WTC11 (cell line): ENCODE results near the gene ADAMTS9. TPM values are rescaled to one million over a fixed set of nuclear protein-coding genes. Genes with fewer than 3 reads are reported as not detected.
A peak's percentile ranks its signal among the peaks of the same experiment; 100 is the strongest.

Experiments
- ATAC-seq: fragments of 200-7000 bp; cut with Tn5 transposase; 2 replicates; pipeline ENCODE4 v1.10.0; 2021; ENCODE audit warnings: mild to moderate bottlenecking, moderate library complexity
- CTCF ChIA-PET: fragments of 300-600 bp; sonication (Branson Sonifier 250); formaldehyde crosslinking; loops from one replicate; lab custom pipeline; 2021; ENCODE audit warnings: antibody characterized with exemption; lab: Charles Lee
- POLR2A ChIA-PET: fragments of 350-600 bp; sonication (Branson Sonifier 250); formaldehyde crosslinking; loops from one replicate; lab custom pipeline; 2021; ENCODE audit warnings: antibody characterized with exemption; lab: Charles Lee
- DNase-seq: peaks from one replicate; pipeline ENCODE4 v3.0.0; 2021; ENCODE audit warnings: low spot score
- H3K27ac Mint-ChIP-seq: 2 replicates; pipeline ENCODE4 v1.8.0; 2021; ENCODE audit warnings: mixed read lengths
- H3K27me3 Mint-ChIP-seq: 2 replicates; pipeline ENCODE4 v1.8.0; 2021; ENCODE audit warnings: low read depth, mild to moderate bottlenecking, moderate library complexity, mixed read lengths
- H3K36me3 Mint-ChIP-seq: 2 replicates; pipeline ENCODE4 v1.8.0; 2021; ENCODE audit warnings: mixed read lengths
- H3K4me1 Mint-ChIP-seq: 2 replicates; pipeline ENCODE4 v1.8.0; 2022; ENCODE audit warnings: mixed read lengths
- H3K4me3 Mint-ChIP-seq: 2 replicates; pipeline ENCODE4 v1.8.0; 2021; ENCODE audit warnings: mild to moderate bottlenecking, moderate library complexity, mixed read lengths
- H3K9me3 Mint-ChIP-seq: 2 replicates; pipeline ENCODE4 v1.8.0; 2021; ENCODE audit warnings: mixed read lengths
- CREM ChIP-seq: sonication (generic); formaldehyde crosslinking; IDR thresholded peaks from 2 replicates; pipeline ENCODE4 v1.8.1; 2022; ENCODE audit warnings: mild to moderate bottlenecking, missing genetic modification reagents, moderate library complexity
- ETV6 ChIP-seq: sonication (generic); formaldehyde crosslinking; IDR thresholded peaks from 2 replicates; pipeline ENCODE4 v1.8.1; 2022; ENCODE audit warnings: mild to moderate bottlenecking, missing genetic modification reagents
- IRF2 ChIP-seq: sonication (generic); formaldehyde crosslinking; IDR thresholded peaks from 2 replicates; pipeline ENCODE4 v1.8.0; 2022; ENCODE audit warnings: low read depth, missing genetic modification reagents, borderline replicate concordance
- NFE2L1 ChIP-seq: sonication (generic); formaldehyde crosslinking; IDR thresholded peaks from 2 replicates; pipeline ENCODE4 v1.8.1; 2023; ENCODE audit warnings: missing genetic modification reagents
- NFYB ChIP-seq: sonication (generic); formaldehyde crosslinking; conservative IDR thresholded peaks from 2 replicates; pipeline ENCODE4 v1.8.0; 2022; ENCODE audit warnings: low read depth, missing genetic modification reagents
- NR2C2 ChIP-seq: sonication (generic); formaldehyde crosslinking; IDR thresholded peaks from 2 replicates; pipeline ENCODE4 v1.8.0; 2022; ENCODE audit warnings: mild to moderate bottlenecking, missing genetic modification reagents
- PRDM15 ChIP-seq: sonication (generic); formaldehyde crosslinking; IDR thresholded peaks from 2 replicates; pipeline ENCODE4 v1.8.0; 2022; ENCODE audit warnings: missing genetic modification reagents
- RORB ChIP-seq: fragments of 250-450 bp; sonication (Bioruptor Pico); IDR thresholded peaks from 2 replicates; pipeline ENCODE4 v1.9.0; 2021; ENCODE audit warnings: mild to moderate bottlenecking
- SOX15 ChIP-seq: fragments of 250-450 bp; sonication (Bioruptor Pico); IDR thresholded peaks from 2 replicates; pipeline ENCODE4 v1.9.0; 2021; ENCODE audit warnings: mild to moderate bottlenecking
- TCF7 ChIP-seq: sonication (generic); formaldehyde crosslinking; IDR thresholded peaks from 2 replicates; pipeline ENCODE4 v1.8.0; 2022; ENCODE audit warnings: mild to moderate bottlenecking, low read depth, missing genetic modification reagents, moderate library complexity
- TEAD1 ChIP-seq: sonication (generic); formaldehyde crosslinking; IDR thresholded peaks from 2 replicates; pipeline ENCODE4 v1.8.0; 2022; ENCODE audit warnings: mild to moderate bottlenecking, missing genetic modification reagents
- ZNF232 ChIP-seq: sonication (generic); formaldehyde crosslinking; IDR thresholded peaks from 2 replicates; pipeline ENCODE4 v1.8.0; 2022; ENCODE audit warnings: mild to moderate bottlenecking, missing genetic modification reagents
- ZNF263 ChIP-seq: sonication (generic); formaldehyde crosslinking; IDR thresholded peaks from 2 replicates; pipeline ENCODE4 v1.8.1; 2022; ENCODE audit warnings: low read depth, mild to moderate bottlenecking, moderate library complexity, missing genetic modification reagents
- ZNF281 ChIP-seq: sonication (generic); formaldehyde crosslinking; IDR thresholded peaks from 2 replicates; pipeline ENCODE4 v1.8.0; 2023; ENCODE audit warnings: mild to moderate bottlenecking, missing genetic modification reagents
- total RNA-seq: library from RNA; stranded (reverse); gene quantifications from 3 replicates; pipeline ENCODE4 v1.2.3, GENCODE V29; 2021
- TF ChIP-seq, protein P1 (sequence below): sonication (generic); formaldehyde crosslinking; IDR thresholded peaks from 2 replicates; pipeline ENCODE4 v1.8.0; 2022; ENCODE audit warnings: mild to moderate bottlenecking, missing genetic modification reagents

Gene ADAMTS9
- total RNA-seq, 1 experiment from 2014 or later: 3.1 TPM

GRCh38 chr3:64539451-64540196 is 148.2 kb downstream of the ADAMTS9 start:
- H3K27ac Mint-ChIP-seq: no peak overlapping the region
- TF ChIP-seq ZNF281 (CRISPR knock-in tag): no peak
- TF ChIP-seq ZNF263: 0 out of 2 replicates have a peak, but pooled peaks have one; percentile 18
- TF ChIP-seq PRDM15 (CRISPR knock-in tag): no peak
- peak; percentile 76 for TF ChIP-seq NFE2L1 (CRISPR knock-in tag)
- no peak for TF ChIP-seq TCF7
- TF ChIP-seq SOX15 (CRISPR knock-in tag): no peak
- no peak for TF ChIP-seq ZNF232 (CRISPR knock-in tag)
- TF ChIP-seq, protein P1, sequence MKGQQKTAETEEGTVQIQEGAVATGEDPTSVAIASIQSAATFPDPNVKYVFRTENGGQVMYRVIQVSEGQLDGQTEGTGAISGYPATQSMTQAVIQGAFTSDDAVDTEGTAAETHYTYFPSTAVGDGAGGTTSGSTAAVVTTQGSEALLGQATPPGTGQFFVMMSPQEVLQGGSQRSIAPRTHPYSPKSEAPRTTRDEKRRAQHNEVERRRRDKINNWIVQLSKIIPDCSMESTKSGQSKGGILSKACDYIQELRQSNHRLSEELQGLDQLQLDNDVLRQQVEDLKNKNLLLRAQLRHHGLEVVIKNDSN: no peak
- no peaks in the 10 kb centered on the region for H3K9me3 Mint-ChIP-seq
- DNase-seq (no peak), ATAC-seq (peak; percentile 55)
- no peak overlapping the region for H3K4me3 Mint-ChIP-seq
- no peaks in the 10 kb centered on the region for H3K27me3 Mint-ChIP-seq
- no peaks in the 10 kb centered on the region for H3K36me3 Mint-ChIP-seq
- ChIA-PET CTCF (interaction anchor here (0.5 to 2.0 kb wide), 4 partner anchors 9 to 861 kb away, joined by 3 to 23 read pairs (median 6); no protein-coding TSS in a partner anchor), POLR2A (no interaction called here)
- H3K4me1 Mint-ChIP-seq: peaks cover 11% of the 10 kb centered on the region

DNA sequence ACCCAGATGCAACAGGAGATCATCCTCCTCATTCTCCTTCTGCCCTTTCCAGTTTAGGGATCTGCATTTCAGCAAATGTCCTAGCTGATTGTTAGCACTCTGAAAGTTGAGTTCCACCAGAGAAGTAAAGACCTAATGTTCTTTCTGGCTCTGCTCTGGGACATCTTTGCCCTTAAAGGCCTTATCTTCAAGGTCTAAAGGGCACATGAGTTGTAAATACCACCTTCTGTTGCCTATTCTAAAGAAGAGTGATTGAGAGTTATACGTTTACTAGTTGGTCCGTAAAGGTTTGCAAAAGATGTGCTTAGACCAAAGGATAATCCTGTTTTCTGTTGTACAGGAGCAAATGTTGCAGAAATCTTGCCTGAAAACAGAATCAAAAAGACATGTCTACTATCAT is 151.6 kb downstream of the ADAMTS9 start:
- Mint-ChIP-seq H3K4me1 (peaks cover 16% of the 10 kb centered on the region), H3K9me3 (no peaks in the 10 kb centered on the region), H3K4me3 (no peak overlapping the region), H3K36me3 (no peaks in the 10 kb centered on the region), H3K27me3 (peaks cover 28% of the 10 kb centered on the region), H3K27ac (no peak overlapping the region)
- no peak for TF ChIP-seq ZNF232 (CRISPR knock-in tag)
- TF ChIP-seq SOX15 (CRISPR knock-in tag): no peak
- TF ChIP-seq TEAD1 (CRISPR knock-in tag): no peak
- no peak for TF ChIP-seq IRF2 (CRISPR knock-in tag)
- TF ChIP-seq CREM: no peak
- no peak for TF ChIP-seq NR2C2 (CRISPR knock-in tag)
- no peak for TF ChIP-seq NFYB
- TF ChIP-seq RORB: no peak
- no peak for TF ChIP-seq ETV6 (CRISPR knock-in tag)
- CTCF ChIA-PET: no interaction called here
- DNase-seq (no peak), ATAC-seq (no peak)
- POLR2A ChIA-PET: no interaction called here
